K562 (cell line): ENCODE results near the gene ARHGEF4. TPM values are rescaled to one million over a fixed set of nuclear protein-coding genes. Genes with fewer than 3 reads are reported as not detected.

Source experiments
- ATAC-seq: fragments of 200-7000 bp; cut with Tn5 transposase; 3 replicates; pipeline ENCODE4 v1.9.1; 2020; ENCODE audit warnings: moderate library complexity
- BruUV-seq: library from RNA; stranded (reverse); fragments of 400-500 nt; replicated peaks from 2 replicates; lab custom pipeline; 2021; lab: Mats Ljungman, UMichigan
- CTCF ChIA-PET: fragments of 300-600 bp; formaldehyde crosslinking; extraction: SDS; loops from one replicate; lab custom pipeline; 2021; ENCODE audit warnings: low intra/inter-chr PET ratio; lab: Yijun Ruan, JAX
- POLR2A ChIA-PET: fragments of 300-600, 350-650 bp; sonication (Branson Sonifier 250); formaldehyde crosslinking; extraction: SDS; loops from one replicate; lab custom pipeline; 2021; ENCODE audit warnings: antibody characterized with exemption, inconsistent platforms; lab: Yijun Ruan, JAX
- DNase-seq, 4 experiments: peaks; one replicate each; pipeline versions ENCODE4 v3.0.0 to v3.0.0-alpha.2; 2011 to 2018; ENCODE audit warnings: low spot score in 3 of 4, mixed read lengths in 3 of 4; ENCODE audit errors: extremely low read depth in 1 of 4
- FAIRE-seq: peaks from 2 replicates; lab custom pipeline; 2011; peaks lifted over from hg19 to GRCh38; lab: Jason Lieb, UNC
- H2AFZ ChIP-seq: 2 replicates; pipeline ENCODE4 v1.6.0; 2011; ENCODE audit warnings: low read depth, low read length, control low read depth, inconsistent platforms
- H3K27ac ChIP-seq: fragments of 200-600 bp; 3 replicates; pipeline ENCODE4 v1.8.0; 2011; ENCODE audit warnings: low read depth, mild to moderate bottlenecking, control low read depth, inconsistent platforms, low read length, moderate library complexity, mixed read lengths; ENCODE audit errors: extremely low read depth
- H3K27me3 ChIP-seq, 2 experiments: fragments of 300-600 bp in 1 of 2; 2 replicates in 1 of 2; 3 replicates in 1 of 2; pipeline versions ENCODE4 v1.6.0 to v1.8.0; 2011; ENCODE audit warnings: inconsistent platforms in 2 of 2, low read length in 2 of 2, mild to moderate bottlenecking in 1 of 2, mixed read lengths in 1 of 2, moderate library complexity in 1 of 2; ENCODE audit not compliant: control insufficient read depth in 2 of 2, insufficient read depth in 2 of 2
- H3K36me3 ChIP-seq: fragments of 300-600 bp; 3 replicates; pipeline ENCODE4 v1.8.0; 2011; ENCODE audit warnings: mild to moderate bottlenecking, low read length, inconsistent platforms; ENCODE audit not compliant: control insufficient read depth, insufficient read depth
- H3K4me1 ChIP-seq, 2 experiments: fragments of 200-600 bp in 1 of 2; replicated peaks in 1 of 2; 2 replicates in 1 of 2; 3 replicates in 1 of 2; pipeline versions ENCODE4 v1.5.1 to v1.8.0; 2011; ENCODE audit warnings: inconsistent platforms in 2 of 2, low read length in 2 of 2, mild to moderate bottlenecking in 1 of 2, mixed read lengths in 1 of 2, moderate library complexity in 1 of 2; ENCODE audit not compliant: control insufficient read depth in 2 of 2, insufficient read depth in 2 of 2
- H3K4me2 ChIP-seq: 2 replicates; pipeline ENCODE4 v1.6.1; 2011; ENCODE audit warnings: low read length, control low read depth, inconsistent platforms, mixed read lengths; ENCODE audit not compliant: insufficient read depth
- H3K4me3 ChIP-seq: fragments of 200-600 bp; sonication (generic), shearing (Covaris generic); 2 replicates; pipeline ENCODE4 v1.5.1; 2016; ENCODE audit warnings: control low read depth, inconsistent platforms
- H3K79me2 ChIP-seq: fragments of 200-600 bp; 3 replicates; pipeline ENCODE4 v1.8.0; 2011; ENCODE audit warnings: low read length, inconsistent platforms; ENCODE audit not compliant: control insufficient read depth, insufficient read depth
- H3K9ac ChIP-seq, 2 experiments: 2 replicates each; pipeline versions ENCODE4 v1.6.0 to v1.6.1; 2011; ENCODE audit warnings: low read depth in 2 of 2, low read length in 2 of 2, control low read depth in 1 of 2, inconsistent platforms in 1 of 2, mild to moderate bottlenecking in 1 of 2, mixed read lengths in 1 of 2; ENCODE audit not compliant: insufficient read depth in 1 of 2
- H3K9me1 ChIP-seq: one replicate; pipeline ENCODE4 v1.6.0; 2011; ENCODE audit warnings: inconsistent platforms, mild to moderate bottlenecking, low read length, moderate library complexity; ENCODE audit not compliant: control insufficient read depth, insufficient read depth
- H3K9me3 ChIP-seq: replicated peaks from 2 replicates; pipeline ENCODE4 v1.5.1; 2011; ENCODE audit warnings: low read depth, low read length, inconsistent platforms; ENCODE audit not compliant: control insufficient read depth, insufficient read depth
- H4K20me1 ChIP-seq: replicated peaks from 2 replicates; pipeline ENCODE4 v1.6.1; 2011; ENCODE audit warnings: low read length, inconsistent platforms, mixed read lengths; ENCODE audit not compliant: control insufficient read depth, insufficient read depth
- ATF1 ChIP-seq, 2 experiments: fragments of 450-650 bp in 1 of 2; IDR thresholded peaks; 2 replicates each; pipeline ENCODE4 v1.6.1; 2016; ENCODE audit warnings: missing compliant biosample characterization in 1 of 2, missing genetic modification characterization in 1 of 2
- BRF1 ChIP-seq: IDR thresholded peaks from 3 replicates; pipeline ENCODE4 v1.6.1; 2011; ENCODE audit warnings: borderline replicate concordance, mild to moderate bottlenecking; ENCODE audit not compliant: insufficient read length; ENCODE audit errors: extremely low read depth
- CREB1 ChIP-seq, 2 experiments: sonication (generic) in 1 of 2; formaldehyde crosslinking in 1 of 2; IDR thresholded peaks; 2 replicates each; pipeline versions ENCODE4 v1.6.1 to v1.8.0; 2012 to 2022; ENCODE audit warnings: inconsistent platforms in 1 of 2, mild to moderate bottlenecking in 1 of 2, missing genetic modification reagents in 1 of 2, moderate library complexity in 1 of 2
- GTF2A2 ChIP-seq: IDR thresholded peaks from 2 replicates; pipeline ENCODE4 v1.6.1; 2016; ENCODE audit warnings: mild to moderate bottlenecking, missing genetic modification characterization, missing compliant biosample characterization
- GTF2E2 ChIP-seq: fragments of 200-800 bp; sonication (Bioruptor generic); IDR thresholded peaks from 2 replicates; pipeline ENCODE4 v1.6.1; 2016; ENCODE audit warnings: missing genetic modification characterization, missing compliant biosample characterization
- HNRNPUL1 ChIP-seq: fragments of 200-400 bp; formaldehyde crosslinking; IDR thresholded peaks from 2 replicates; pipeline ENCODE4 v1.6.1; 2017; ENCODE audit warnings: low read length
- IRF2 ChIP-seq: sonication (generic); formaldehyde crosslinking; IDR thresholded peaks from 2 replicates; pipeline ENCODE4 v1.8.1; 2022; ENCODE audit warnings: mild to moderate bottlenecking, missing genetic modification reagents
- KHSRP ChIP-seq: fragments of 450-650 bp; IDR thresholded peaks from 2 replicates; pipeline ENCODE4 v1.6.1; 2017
- MCM3 ChIP-seq: fragments of 450-650 bp; IDR thresholded peaks from 2 replicates; pipeline ENCODE4 v1.6.1; 2016
- MEIS2 ChIP-seq: fragments of 450-650 bp; IDR thresholded peaks from 2 replicates; pipeline ENCODE4 v1.6.1; 2014; ENCODE audit warnings: mild to moderate bottlenecking; ENCODE audit not compliant: partially characterized antibody
- TEAD2 ChIP-seq: fragments of 450-650 bp; IDR thresholded peaks from 2 replicates; pipeline ENCODE4 v1.6.1; 2016; ENCODE audit warnings: missing genetic modification characterization, control low read depth, missing compliant biosample characterization
- YY1 ChIP-seq, 3 experiments: IDR thresholded peaks; 2 replicates each; pipeline ENCODE4 v1.6.1; 2011; ENCODE audit warnings: low read length in 2 of 3, mild to moderate bottlenecking in 2 of 3, moderate library complexity in 2 of 3, borderline replicate concordance in 1 of 3, control low read depth in 1 of 3, low read depth in 1 of 3; ENCODE audit not compliant: insufficient read depth in 3 of 3, insufficient replicate concordance in 2 of 3, control insufficient read depth in 1 of 3, insufficient read length in 1 of 3; ENCODE audit errors: extremely low read depth in 1 of 3
- ZC3H4 ChIP-seq: sonication (generic); formaldehyde crosslinking; IDR thresholded peaks from 2 replicates; pipeline ENCODE4 v1.9.0; 2021; ENCODE audit warnings: missing genetic modification reagents, borderline replicate concordance
- WGBS: fragments of 100-300 bp; shearing (Covaris generic); methylation state at CpG from one replicate; pipeline ENCODE4 v1.1.6; 2016; ENCODE audit warnings: low coverage, mixed read lengths; ENCODE audit not compliant: insufficient coverage; ENCODE audit errors: missing lambda C conversion rate; 5-methylcytosine and 5-hydroxymethylcytosine counted together
- in situ Hi-C: fragments of 300-500 bp; cut with MboI; formaldehyde crosslinking; loops from 4 replicates; pipeline ENCODE4 v1.15.0; 2018; ENCODE audit warnings: inconsistent platforms, mixed read lengths
- intact Hi-C: fragments of 100-400 bp; cut with micrococcal nuclease; formaldehyde crosslinking; loops from 2 replicates; pipeline ENCODE4 v1.14.2; 2022
- polyA plus RNA-seq, 8 experiments: library from polyadenylated mRNA; depleted of rRNA in 4 of 8; stranded (reverse) in 5 of 8; unstranded in 3 of 8; fragments of >200 nt; fragmentation: Nextera tagmentation in 2 of 8; fragmentation: Illumina TruSeq in 1 of 8; extraction: Ambion mirVana in 2 of 8; extraction: Trizol in 1 of 8; gene quantifications; 2 replicates each; pipeline versions ENCODE4 v1.2.1 to v1.2.3, GENCODE V29; 2011 to 2014; ENCODE audit warnings: inconsistent platforms in 1 of 8, missing spikeins in 1 of 8
- total RNA-seq, 7 experiments: library from RNA; depleted of rRNA in 6 of 7; stranded (reverse); fragments of >200 nt in 6 of 7; fragmentation: Illumina TruSeq in 2 of 7; extraction: Trizol in 2 of 7; gene quantifications; 2 replicates each; pipeline versions ENCODE4 v1.2.1 to v1.2.3, GENCODE V29; 2011 to 2021; ENCODE audit warnings: low replicate concordance in 1 of 7
- TF ChIP-seq, protein P1 (sequence below): fragments of 250-450 bp; sonication (Bioruptor Pico); IDR thresholded peaks from 2 replicates; pipeline ENCODE4 v1.8.0; 2022; ENCODE audit warnings: moderate library complexity, mild to moderate bottlenecking, inconsistent platforms
- TF ChIP-seq, protein P2 (sequence below), 3 experiments: IDR thresholded peaks in 2 of 3; conservative IDR thresholded peaks in 1 of 3; 2 replicates each; pipeline ENCODE4 v1.5.1; 2011 to 2012; ENCODE audit warnings: low read length in 3 of 3, mild to moderate bottlenecking in 3 of 3, control low read depth in 2 of 3, improper control_type of control experiment in 1 of 3, inconsistent platforms in 1 of 3, low read depth in 1 of 3, mixed read lengths in 1 of 3, moderate library complexity in 1 of 3; ENCODE audit not compliant: insufficient read depth in 2 of 3
- TF ChIP-seq, protein P3 (sequence below): fragments of 250-450 bp; sonication (Bioruptor Pico); IDR thresholded peaks from 2 replicates; pipeline ENCODE4 v1.8.0; 2021; ENCODE audit warnings: mild to moderate bottlenecking, moderate library complexity

ARHGEF4 gene
- total and polyA plus RNA-seq, 9 of the 15 experiments (the other 6 are each of a cell fraction or from before 2014, with no cell fraction given) = not detected

DNA sequence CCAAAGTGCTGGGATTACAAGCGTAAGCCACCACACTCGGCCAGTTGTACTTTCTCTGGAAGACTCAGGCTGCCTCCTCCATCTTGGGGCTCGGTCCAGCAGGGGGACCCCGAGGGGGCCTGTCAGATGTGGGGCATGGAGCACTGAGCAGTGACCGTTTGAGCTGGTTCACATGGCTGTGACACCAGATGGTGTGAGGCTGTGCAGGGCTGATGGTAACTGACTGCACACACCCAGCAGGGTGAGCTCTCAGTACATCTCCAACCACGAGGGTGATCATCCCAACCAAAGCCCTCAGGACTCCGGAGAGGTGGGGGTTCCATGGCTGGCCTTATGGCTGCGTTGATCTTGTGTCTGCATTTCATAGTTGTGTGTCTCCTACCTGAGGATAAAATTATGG, 193.1 kb downstream of the ARHGEF4 start:
- ChIA-PET CTCF (no interaction called here), POLR2A (interaction anchor here (0.9 kb wide), 1 partner anchor 18 kb away, joined by 3 read pairs; no protein-coding TSS in a partner anchor)
- H3K27ac ChIP-seq = no peak overlapping the region
- no peaks in the 10 kb centered on the region; a peak in 1 of 5 replicates for H3K4me1 ChIP-seq
- TF ChIP-seq YY1 (IDR thresholded peaks at IDR 0.05; ENCODE audit: borderline replicate concordance in 1 of 3, control insufficient read depth in 1 of 3, extremely low read depth in 1 of 3, insufficient read depth in 3 of 3, insufficient read length in 1 of 3, insufficient replicate concordance in 2 of 3, low read depth in 1 of 3, low read length in 2 of 3) (peak in 1 of 3 experiments; percentile 26), GTF2E2 (tag) (no peak), ZC3H4 (no peak), BRF1 (no peak), ATF1 (CRISPR knock-in tag; IDR thresholded peaks at IDR 0.05) (no peak), ATF1 (tag; IDR thresholded peaks at IDR 0.05) (no peak), TEAD2 (no peak), KHSRP (no peak), CREB1 (IDR thresholded peaks at IDR 0.05) (no peak), CREB1 (CRISPR knock-in tag; IDR thresholded peaks at IDR 0.05) (no peak), HNRNPUL1 (no peak), IRF2 (CRISPR knock-in tag) (no peak), MEIS2 (no peak), MCM3 (no peak), GTF2A2 (tag) (no peak)
- TF ChIP-seq, protein P1, sequence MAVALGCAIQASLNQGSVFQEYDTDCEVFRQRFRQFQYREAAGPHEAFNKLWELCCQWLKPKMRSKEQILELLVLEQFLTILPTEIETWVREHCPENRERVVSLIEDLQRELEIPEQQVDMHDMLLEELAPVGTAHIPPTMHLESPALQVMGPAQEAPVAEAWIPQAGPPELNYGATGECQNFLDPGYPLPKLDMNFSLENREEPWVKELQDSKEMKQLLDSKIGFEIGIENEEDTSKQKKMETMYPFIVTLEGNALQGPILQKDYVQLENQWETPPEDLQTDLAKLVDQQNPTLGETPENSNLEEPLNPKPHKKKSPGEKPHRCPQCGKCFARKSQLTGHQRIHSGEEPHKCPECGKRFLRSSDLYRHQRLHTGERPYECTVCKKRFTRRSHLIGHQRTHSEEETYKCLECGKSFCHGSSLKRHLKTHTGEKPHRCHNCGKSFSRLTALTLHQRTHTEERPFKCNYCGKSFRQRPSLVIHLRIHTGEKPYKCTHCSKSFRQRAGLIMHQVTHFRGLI (CRISPR knock-in tag) = no peak
- TF ChIP-seq, protein P2, sequence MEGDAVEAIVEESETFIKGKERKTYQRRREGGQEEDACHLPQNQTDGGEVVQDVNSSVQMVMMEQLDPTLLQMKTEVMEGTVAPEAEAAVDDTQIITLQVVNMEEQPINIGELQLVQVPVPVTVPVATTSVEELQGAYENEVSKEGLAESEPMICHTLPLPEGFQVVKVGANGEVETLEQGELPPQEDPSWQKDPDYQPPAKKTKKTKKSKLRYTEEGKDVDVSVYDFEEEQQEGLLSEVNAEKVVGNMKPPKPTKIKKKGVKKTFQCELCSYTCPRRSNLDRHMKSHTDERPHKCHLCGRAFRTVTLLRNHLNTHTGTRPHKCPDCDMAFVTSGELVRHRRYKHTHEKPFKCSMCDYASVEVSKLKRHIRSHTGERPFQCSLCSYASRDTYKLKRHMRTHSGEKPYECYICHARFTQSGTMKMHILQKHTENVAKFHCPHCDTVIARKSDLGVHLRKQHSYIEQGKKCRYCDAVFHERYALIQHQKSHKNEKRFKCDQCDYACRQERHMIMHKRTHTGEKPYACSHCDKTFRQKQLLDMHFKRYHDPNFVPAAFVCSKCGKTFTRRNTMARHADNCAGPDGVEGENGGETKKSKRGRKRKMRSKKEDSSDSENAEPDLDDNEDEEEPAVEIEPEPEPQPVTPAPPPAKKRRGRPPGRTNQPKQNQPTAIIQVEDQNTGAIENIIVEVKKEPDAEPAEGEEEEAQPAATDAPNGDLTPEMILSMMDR (IDR thresholded peaks at IDR 0.05 in 2 of 3, conservative IDR thresholded peaks at IDR 0.05 in 1 of 3; ENCODE audit: insufficient read depth in 2 of 3, low read depth in 1 of 3, low read length in 3 of 3) = 0 out of 6 replicates have a peak, but pooled peaks of 1 of the 3 experiments have one; percentile 13
- TF ChIP-seq, protein P3, sequence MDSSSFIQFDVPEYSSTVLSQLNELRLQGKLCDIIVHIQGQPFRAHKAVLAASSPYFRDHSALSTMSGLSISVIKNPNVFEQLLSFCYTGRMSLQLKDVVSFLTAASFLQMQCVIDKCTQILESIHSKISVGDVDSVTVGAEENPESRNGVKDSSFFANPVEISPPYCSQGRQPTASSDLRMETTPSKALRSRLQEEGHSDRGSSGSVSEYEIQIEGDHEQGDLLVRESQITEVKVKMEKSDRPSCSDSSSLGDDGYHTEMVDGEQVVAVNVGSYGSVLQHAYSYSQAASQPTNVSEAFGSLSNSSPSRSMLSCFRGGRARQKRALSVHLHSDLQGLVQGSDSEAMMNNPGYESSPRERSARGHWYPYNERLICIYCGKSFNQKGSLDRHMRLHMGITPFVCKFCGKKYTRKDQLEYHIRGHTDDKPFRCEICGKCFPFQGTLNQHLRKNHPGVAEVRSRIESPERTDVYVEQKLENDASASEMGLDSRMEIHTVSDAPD = no peak
- H3K36me3 ChIP-seq = no peaks in the 10 kb centered on the region
- H3K4me2 ChIP-seq = no peak overlapping the region
- H2AFZ ChIP-seq = no peak overlapping the region
- H3K4me3 ChIP-seq = no peak overlapping the region
- H4K20me1 ChIP-seq = 0 out of 2 replicates have a peak, but pooled peaks cover 3% of the 10 kb centered on the region
- in situ Hi-C loops (no loop called here), intact Hi-C loops (loop anchor here (10.0 kb wide), 1 partner anchor 1435 kb away; no protein-coding TSS in a partner anchor)
- H3K9ac ChIP-seq = no peak overlapping the region
- H3K27me3 ChIP-seq = peaks cover 2 to 39% of the 10 kb centered on the region in 2 experiments; a peak in 3 of 5 replicates
- FAIRE-seq = no peak
- BruUV-seq = no TSS peak
- DNase-seq = no peak
- peak; percentile 52 for ATAC-seq
- no peaks in the 10 kb centered on the region for H3K9me3 ChIP-seq
- no peaks in the 10 kb centered on the region for H3K79me2 ChIP-seq
- no peaks in the 10 kb centered on the region for H3K9me1 ChIP-seq
- WGBS = 0% methylated on average over 5 of the region's 8 CpGs
